ENCODE results near the gene TBXAS1.

TBXAS1 gene

GRCh38 chr7:140049339-140050024 lies 220.4 kb downstream of the TBXAS1 start:
- no peak for DNase-seq (ENCODE audit: low spot score)

GRCh38 chr7:140050100-140050499 lies 221.0 kb downstream of the TBXAS1 start:
- no peak for DNase-seq (ENCODE audit: low spot score)

- no peak for DNase-seq (ENCODE audit: low spot score)
Measured at GRCh38 chr7:140051820-140052219, 222.8 kb downstream of the TBXAS1 start.

GRCh38 chr7:140053812-140054539 lies 224.9 kb downstream of the TBXAS1 start:
- DNase-seq (ENCODE audit: low spot score) = no peak

- DNase-seq (ENCODE audit: low spot score) = no peak
Measured at GRCh38 chr7:140054751-140055150, 225.7 kb downstream of the TBXAS1 start.

GRCh38 chr7:140055833-140056232 lies 226.8 kb downstream of the TBXAS1 start:
- DNase-seq (ENCODE audit: low spot score) = no peak

- DNase-seq (ENCODE audit: low spot score) = no peak
Measured at GRCh38 chr7:140056431-140057142, 227.5 kb downstream of the TBXAS1 start.

- DNase-seq (ENCODE audit: low spot score) = no peak
Measured at GRCh38 chr7:140057143-140057535, 228.1 kb downstream of the TBXAS1 start.

- no peak for DNase-seq (ENCODE audit: low spot score)
Measured at GRCh38 chr7:140058517-140058916, 229.5 kb downstream of the TBXAS1 start.

GRCh38 chr7:140059273-140060242 lies 230.5 kb downstream of the TBXAS1 start:
- peak; percentile 93 for DNase-seq (ENCODE audit: low spot score)

GRCh38 chr7:140060243-140060630 lies 231.2 kb downstream of the TBXAS1 start:
- DNase-seq (ENCODE audit: low spot score) = peak; percentile 52

GRCh38 chr7:140060788-140061606 lies 231.9 kb downstream of the TBXAS1 start:
- DNase-seq (ENCODE audit: low spot score) = peak; percentile 21

GRCh38 chr7:140061607-140061930 lies 232.5 kb downstream of the TBXAS1 start:
- DNase-seq (ENCODE audit: low spot score) = peak; percentile 17

- peak; percentile 38 for DNase-seq (ENCODE audit: low spot score)
Measured at GRCh38 chr7:140062118-140062527, 233.1 kb downstream of the TBXAS1 start.

GRCh38 chr7:140062528-140063299 lies 233.7 kb downstream of the TBXAS1 start, which contains the start of gene PARP12:
Gene PARP12, minus strand, starts transcription at chr7:140062951. Its CDS starts 104 bp downstream, at chr7:140062847.
- DNase-seq (ENCODE audit: low spot score) = peak; percentile 92

GRCh38 chr7:140067052-140067451 lies 238.0 kb downstream of the TBXAS1 start:
- no peak for DNase-seq (ENCODE audit: low spot score)

GRCh38 chr7:140068033-140068432 lies 239.0 kb downstream of the TBXAS1 start:
- DNase-seq (ENCODE audit: low spot score) = no peak

- no peak for DNase-seq (ENCODE audit: low spot score)
Measured at GRCh38 chr7:140069298-140069949, 240.4 kb downstream of the TBXAS1 start.

Data from kidney tubule cell (primary cell).